ENCODE results near the gene OR4L1. TPM values are rescaled to one million over a fixed set of nuclear protein-coding genes. Genes with fewer than 3 reads are reported as not detected.

OR4L1 gene
- total RNA-seq, 1 donor from 2014 or later = not detected

Other genes with a start within 250 kb of the OR4L1 start
- gene OR4K2, start 184.9 kb upstream of the OR4L1 start, total RNA-seq = not detected in 2 replicates
- not detected in 2 replicates for gene OR4K5, start 139.4 kb upstream of the OR4L1 start, total RNA-seq
- gene OR4K1, start 129.1 kb upstream of the OR4L1 start, total RNA-seq = not detected in 2 replicates
- not detected in 2 replicates for gene OR4K15, start 84.5 kb upstream of the OR4L1 start, total RNA-seq
- not detected in 2 replicates for gene OR4Q2, start 57.9 kb upstream of the OR4L1 start, total RNA-seq
- not detected in 2 replicates for gene OR4K14, start 40.7 kb upstream of the OR4L1 start, total RNA-seq
- not detected in 2 replicates for gene OR4K13, start 24.0 kb upstream of the OR4L1 start, total RNA-seq
- gene OR4K17, start 50.7 kb downstream of the OR4L1 start, total RNA-seq = not detected in 2 replicates
- not detected in 2 replicates for gene OR4N5, start 78.8 kb downstream of the OR4L1 start, total RNA-seq
- not detected in 2 replicates for gene OR11G2, start 130.9 kb downstream of the OR4L1 start, total RNA-seq
- gene OR11H6, start 163.7 kb downstream of the OR4L1 start, total RNA-seq = not detected in 2 replicates
- gene OR11H7, start 168.9 kb downstream of the OR4L1 start, total RNA-seq = not detected in 2 replicates
- not detected in 2 replicates for gene OR11H4, start 179.2 kb downstream of the OR4L1 start, total RNA-seq
- 30.4 and 31.2 TPM in 2 replicates for gene TTC5, start 245.9 kb downstream of the OR4L1 start, total RNA-seq

Measured in activated T-helper 2 cell treated with anti-CD3 and anti-CD28 coated beads, Interferon-gamma antibody, Interleukin-2, Interleukin-4, amounts not matched to agents 10 μg/mL and 5 μg/mL and 100 μg/mL, durations not matched to agents 14 hours and 24 hours and 36 hours (primary cell).